ENCODE data around the gene RYR2.
"Not testable (repeated sequence)": the region's sequence is repeated elsewhere in the genome, so short reads cannot be mapped to it uniquely, and the experiment has no call there.

The RYR2 gene

GRCh38 chr1:237556911-237557310 lies 514.9 kb downstream of the RYR2 start:
- DNase-seq (ENCODE audit: low read depth in 2 of 2) = no peak

GRCh38 chr1:237562242-237562823 lies 520.3 kb downstream of the RYR2 start:
- DNase-seq (ENCODE audit: low read depth in 2 of 2) = no peak

GRCh38 chr1:237565236-237565635 lies 523.3 kb downstream of the RYR2 start:
- DNase-seq (ENCODE audit: low read depth in 2 of 2) = no peak

- no peak for DNase-seq (ENCODE audit: low read depth in 2 of 2)
Measured at GRCh38 chr1:237566581-237566980, 524.6 kb downstream of the RYR2 start.

- DNase-seq (ENCODE audit: low read depth in 2 of 2) = no peak
Measured at GRCh38 chr1:237568955-237569354, 527.0 kb downstream of the RYR2 start.

GRCh38 chr1:237570530-237570929 lies 528.5 kb downstream of the RYR2 start:
- DNase-seq (ENCODE audit: low read depth in 2 of 2) = no peak

GRCh38 chr1:237574536-237574935 lies 532.6 kb downstream of the RYR2 start:
- no peak for DNase-seq (ENCODE audit: low read depth in 2 of 2)

GRCh38 chr1:237578540-237578939 lies 536.6 kb downstream of the RYR2 start:
- no peak for DNase-seq (ENCODE audit: low read depth in 2 of 2)

GRCh38 chr1:237580726-237581125 lies 538.7 kb downstream of the RYR2 start:
- no peak for DNase-seq (ENCODE audit: low read depth in 2 of 2)

GRCh38 chr1:237583270-237583669 lies 541.3 kb downstream of the RYR2 start:
- no peak for DNase-seq (ENCODE audit: low read depth in 2 of 2)

- DNase-seq (ENCODE audit: low read depth in 2 of 2) = no peak
Measured at GRCh38 chr1:237583756-237584155, 541.8 kb downstream of the RYR2 start.

GRCh38 chr1:237590386-237590785 lies 548.4 kb downstream of the RYR2 start:
- DNase-seq (ENCODE audit: low read depth in 2 of 2) = no peak

- no peak for DNase-seq (ENCODE audit: low read depth in 2 of 2)
Measured at GRCh38 chr1:237591353-237591752, 549.4 kb downstream of the RYR2 start.

- not testable (repeated sequence) for DNase-seq (ENCODE audit: low read depth in 2 of 2)
Measured at GRCh38 chr1:237603036-237603568, 561.1 kb downstream of the RYR2 start.

- no peak for DNase-seq (ENCODE audit: low read depth in 2 of 2)
Measured at GRCh38 chr1:237608433-237608832, 566.4 kb downstream of the RYR2 start.

- DNase-seq (ENCODE audit: low read depth in 2 of 2) = no peak
Measured at GRCh38 chr1:237610157-237610556, 568.2 kb downstream of the RYR2 start.

- DNase-seq (ENCODE audit: low read depth in 2 of 2) = no peak
Measured at GRCh38 chr1:237613984-237614383, 572.0 kb downstream of the RYR2 start.

- DNase-seq (ENCODE audit: low read depth in 2 of 2) = no peak
Measured at GRCh38 chr1:237619553-237619952, 577.6 kb downstream of the RYR2 start.

GRCh38 chr1:237634922-237635321 lies 592.9 kb downstream of the RYR2 start:
- DNase-seq (ENCODE audit: low read depth in 2 of 2) = no peak

- DNase-seq (ENCODE audit: low read depth in 2 of 2) = no peak
Measured at GRCh38 chr1:237638555-237638954, 596.6 kb downstream of the RYR2 start.

GRCh38 chr1:237640011-237640671 lies 598.2 kb downstream of the RYR2 start:
- no peak for DNase-seq (ENCODE audit: low read depth in 2 of 2)

- DNase-seq (ENCODE audit: low read depth in 2 of 2) = no peak
Measured at GRCh38 chr1:237640966-237641365, 599.0 kb downstream of the RYR2 start.

- no peak for DNase-seq (ENCODE audit: low read depth in 2 of 2)
Measured at GRCh38 chr1:237650809-237651208, 608.8 kb downstream of the RYR2 start.

- DNase-seq (ENCODE audit: low read depth in 2 of 2) = no peak
Measured at GRCh38 chr1:237655778-237656177, 613.8 kb downstream of the RYR2 start.

Measured in stimulated activated CD4-positive, alpha-beta T cell treated with anti-CD3 and anti-CD28 coated beads, Interleukin-12 subunit alpha, Interleukin-12 subunit beta, amount 100 ng/mL, for 24 hours (primary cell).